Measurements from ENCODE around the gene NF1. TPM values are rescaled to one million over a fixed set of nuclear protein-coding genes. Genes with fewer than 3 reads are reported as not detected.

The NF1 gene
- total RNA-seq, 1 donor, result 67.0 TPM

- Histone ChIP-seq H3K27ac (ENCODE audit: low read depth, low read length) (no peak overlapping the region), H3K9me3 (ENCODE audit: low read depth, low read length) (no peaks in the 10 kb centered on the region), H2AFZ (ENCODE audit: low read length) (no peak overlapping the region), H3K79me2 (ENCODE audit: insufficient read depth, low read length) (no peaks in the 10 kb centered on the region), H3K4me2 (ENCODE audit: insufficient read depth, low read length) (no peak overlapping the region), H4K20me1 (ENCODE audit: insufficient read depth, low read length) (peaks cover 4% of the 10 kb centered on the region), H3K4me3 (ENCODE audit: insufficient read depth, low read length) (no peak overlapping the region), H3K36me3 (ENCODE audit: insufficient read depth, low read length) (peaks cover 9% of the 10 kb centered on the region), H3K27me3 (ENCODE audit: insufficient read depth, low read length) (peaks cover 23% of the 10 kb centered on the region), H3K4me1 (ENCODE audit: insufficient read depth, low read length) (no peaks in the 10 kb centered on the region)
- no peak for DNase-seq (ENCODE audit: insufficient read length, low spot score, missing footprints)
- TF ChIP-seq CTCF (IDR thresholded peaks at IDR 0.05; ENCODE audit: extremely low read depth, low read depth, low read length), result no peak
Observed at GRCh38 chr17:31386542-31387075, 291.8 kb downstream of the NF1 start.

GRCh38 chr17:31387438-31387837 lies 292.7 kb downstream of the NF1 start:
- Histone ChIP-seq H3K4me1 (ENCODE audit: insufficient read depth, low read length) (no peaks in the 10 kb centered on the region), H2AFZ (ENCODE audit: low read length) (no peak overlapping the region), H3K36me3 (ENCODE audit: insufficient read depth, low read length) (peaks cover under 1% of the 10 kb centered on the region)

GRCh38 chr17:31388351-31388750 lies 293.6 kb downstream of the NF1 start:
- Histone ChIP-seq H3K36me3 (ENCODE audit: insufficient read depth, low read length) (no peaks in the 10 kb centered on the region), H3K27ac (ENCODE audit: low read depth, low read length) (no peak overlapping the region), H3K4me1 (ENCODE audit: insufficient read depth, low read length) (no peaks in the 10 kb centered on the region), H3K9me3 (ENCODE audit: low read depth, low read length) (no peaks in the 10 kb centered on the region), H4K20me1 (ENCODE audit: insufficient read depth, low read length) (peaks cover 4% of the 10 kb centered on the region), H3K4me2 (ENCODE audit: insufficient read depth, low read length) (no peak overlapping the region), H3K27me3 (ENCODE audit: insufficient read depth, low read length) (peaks cover 37% of the 10 kb centered on the region), H2AFZ (ENCODE audit: low read length) (no peak overlapping the region), H3K4me3 (ENCODE audit: insufficient read depth, low read length) (no peak overlapping the region), H3K79me2 (ENCODE audit: insufficient read depth, low read length) (no peaks in the 10 kb centered on the region)
- no peak for TF ChIP-seq CTCF (IDR thresholded peaks at IDR 0.05; ENCODE audit: extremely low read depth, low read depth, low read length)
- DNase-seq (ENCODE audit: insufficient read length, low spot score, missing footprints), result peak; percentile 70

More at GRCh38 chr17:31387438-31387837, 292.7 kb downstream of the NF1 start:
- no peak for TF ChIP-seq CTCF (IDR thresholded peaks at IDR 0.05; ENCODE audit: extremely low read depth, low read depth, low read length)
- Histone ChIP-seq H4K20me1 (ENCODE audit: insufficient read depth, low read length) (peaks cover 4% of the 10 kb centered on the region), H3K79me2 (ENCODE audit: insufficient read depth, low read length) (no peaks in the 10 kb centered on the region), H3K27ac (ENCODE audit: low read depth, low read length) (no peak overlapping the region), H3K4me2 (ENCODE audit: insufficient read depth, low read length) (no peak overlapping the region), H3K4me3 (ENCODE audit: insufficient read depth, low read length) (no peak overlapping the region), H3K9me3 (ENCODE audit: low read depth, low read length) (no peaks in the 10 kb centered on the region), H3K27me3 (ENCODE audit: insufficient read depth, low read length) (peaks cover 28% of the 10 kb centered on the region)
- DNase-seq (ENCODE audit: insufficient read length, low spot score, missing footprints), result no peak

GRCh38 chr17:31388770-31389656 lies 294.2 kb downstream of the NF1 start:
- TF ChIP-seq CTCF (IDR thresholded peaks at IDR 0.05; ENCODE audit: extremely low read depth, low read depth, low read length), result peak; percentile 62
- no peaks in the 10 kb centered on the region for H3K36me3 ChIP-seq (ENCODE audit: insufficient read depth, low read length)
- DNase-seq (ENCODE audit: insufficient read length, low spot score, missing footprints), result peak; percentile 95
- H3K27me3 ChIP-seq (ENCODE audit: insufficient read depth, low read length), result peaks cover 41% of the 10 kb centered on the region
- H3K9me3 ChIP-seq (ENCODE audit: low read depth, low read length), result no peaks in the 10 kb centered on the region
- H3K4me1 ChIP-seq (ENCODE audit: insufficient read depth, low read length), result no peaks in the 10 kb centered on the region
- no peak overlapping the region for H3K4me3 ChIP-seq (ENCODE audit: insufficient read depth, low read length)
- H2AFZ ChIP-seq (ENCODE audit: low read length), result no peak overlapping the region
- no peak overlapping the region for H3K4me2 ChIP-seq (ENCODE audit: insufficient read depth, low read length)
- H4K20me1 ChIP-seq (ENCODE audit: insufficient read depth, low read length), result peaks cover 4% of the 10 kb centered on the region
- H3K27ac ChIP-seq (ENCODE audit: low read depth, low read length), result no peak overlapping the region
- no peaks in the 10 kb centered on the region for H3K79me2 ChIP-seq (ENCODE audit: insufficient read depth, low read length)
